Ovary (tissue), 9 donors: ENCODE data around the gene PI4KA. TPM values are rescaled to one million over a fixed set of nuclear protein-coding genes. Genes with fewer than 3 reads are reported as not detected.
"Not testable (repeated sequence)": the region's sequence is repeated elsewhere in the genome, so short reads cannot be mapped to it uniquely, and the experiment has no call there.

Source experiments
- DNase-seq, 5 donors: peaks; one replicate each; pipeline ENCODE4 v3.0.0-alpha.2; 2019 to 2020
- H3K27ac ChIP-seq, 2 donors: fragments of 200-600 bp; one replicate each; pipeline versions ENCODE4 v1.5.1 to v1.8.0; 2019 to 2022
- H3K27me3 ChIP-seq: fragments of 200-600 bp; one replicate; pipeline ENCODE4 v1.8.0; 2022
- H3K36me3 ChIP-seq: fragments of 200-600 bp; sonication (generic); one replicate; pipeline ENCODE4 v1.5.1; 2019
- H3K4me1 ChIP-seq: one replicate; pipeline ENCODE4 v1.8.1; 2013; ENCODE audit warnings: mild to moderate bottlenecking, moderate library complexity; ENCODE audit not compliant: insufficient read depth
- H3K4me3 ChIP-seq: fragments of 200-600 bp; sonication (generic); one replicate; pipeline ENCODE4 v1.5.1; 2017
- H3K9me3 ChIP-seq, 2 donors: fragments of 200-600 bp in 1 of 2; sonication (generic) in 1 of 2; one replicate each; pipeline versions ENCODE4 v1.5.1 to v1.8.1; 2013 to 2019; ENCODE audit warnings: mild to moderate bottlenecking in 1 of 2, moderate library complexity in 1 of 2
- POLR2A ChIP-seq: fragments of 450-650 bp; IDR thresholded peaks from one replicate; pipeline ENCODE4 v1.6.1; 2017; ENCODE audit warnings: antibody characterized with exemption, mild to moderate bottlenecking, moderate library complexity
- WGBS, 3 donors: extraction: QIAGEN DNeasy Blood & Tissue Kit in 1 of 3; methylation state at CpG; one replicate each; pipeline versions ENCODE4 v1.1.5 to v1.1.7; 2013 to 2017; 5-methylcytosine and 5-hydroxymethylcytosine counted together
- intact Hi-C, 4 donors: fragments of 100-400 bp; cut with DNase I; formaldehyde crosslinking; loops; one replicate each; pipeline versions ENCODE4 v1.11.0 to v1.15.1; 2022 to 2023
- polyA plus RNA-seq, 2 donors: library from polyadenylated mRNA; stranded (reverse); fragments of 200-250 nt in 1 of 2; fragments of 350-450 nt in 1 of 2; fragmentation: Illumina TruSeq in 1 of 2; extraction: RNeasy Lipid Tissue Mini Kit (QIAGEN cat#74804) in 1 of 2; gene quantifications; one replicate each; pipeline ENCODE4 v1.2.3, GENCODE V29; 2013 to 2014
- total RNA-seq, 7 donors: library from RNA; depleted of rRNA in 2 of 7; stranded (reverse); fragments of >200 nt in 2 of 7; fragmentation: NEBNext Ultra II Directional in 3 of 7; extraction: Animal tissue kit (Norgen Biotek cat#: 25700) in 3 of 7; gene quantifications; one replicate each; pipeline versions ENCODE4 v1.1.0 to v1.2.4, GENCODE V29; 2016 to 2023
- donor health status: DM: no; HTN: no; CAD: no; lungs with moderate emphysema.
- donor health status: DM: no; HTN: no; CAD: no.
- donor health status: Bipolar disorder and iron deficiency.
- donor health status: DM: yes; HTN: yes; CAD: no.
- donor health status: DM: no; HTN: no; CAD: no.
- donor health status: DM: yes; HTN: yes; CAD: no.

Gene PI4KA
- total and polyA plus RNA-seq, 9 donors, result 30.6 to 97.6 (median 62.7) TPM

DNA sequence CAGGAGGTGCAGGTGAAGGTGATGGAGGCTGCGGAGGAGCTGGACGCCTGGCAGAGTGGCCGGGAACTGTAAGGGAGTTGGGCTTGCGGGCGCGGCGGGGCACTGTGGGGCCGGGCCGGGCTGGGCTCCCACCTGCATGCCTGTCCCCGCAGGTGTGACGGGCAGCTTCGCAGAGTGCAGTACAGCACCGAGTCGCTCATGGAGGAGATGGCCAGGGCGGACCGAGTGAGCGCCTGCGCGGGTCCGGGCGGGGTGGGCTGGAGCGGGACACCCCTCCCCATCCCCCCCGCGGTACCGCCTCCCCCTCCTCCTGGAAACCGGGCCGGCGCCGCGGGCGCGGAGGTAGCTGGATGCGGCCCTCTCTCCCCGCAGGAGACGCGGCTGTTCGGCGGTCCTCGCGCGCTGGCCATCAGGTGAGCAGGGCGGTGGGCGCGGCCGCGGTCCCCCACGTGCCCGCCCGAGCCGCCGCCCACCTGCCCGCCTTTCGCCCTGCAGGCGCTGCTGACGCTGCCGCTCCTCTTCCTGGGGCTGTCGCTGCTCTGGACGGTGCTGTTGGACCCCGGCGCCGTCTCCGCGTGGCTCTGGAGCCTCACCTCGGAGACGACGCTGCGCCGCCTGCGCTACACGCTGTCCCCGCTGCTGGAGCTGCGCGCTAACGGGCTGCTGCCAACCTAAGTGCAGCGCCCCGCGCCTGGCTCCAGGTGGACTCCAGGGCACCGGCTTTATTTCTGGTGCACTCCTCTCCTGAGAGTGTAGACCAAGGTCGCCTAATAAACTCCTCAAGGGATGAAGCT, 154.6 kb downstream of the PI4KA start:
- H3K9me3 ChIP-seq, H3K27me3 ChIP-seq, H3K4me1 ChIP-seq, H3K27ac ChIP-seq, H3K36me3 ChIP-seq: not testable (repeated sequence)
- intact Hi-C loops, result loop anchor here in 1 of 4 donors (10.0 kb wide), 1 partner anchor 209 kb away; the partner anchor contains the start of gene KLHL22
- WGBS, 3 donors, result 1 to 3% (median 1%) methylated on average over 35 to 55 of the region's 79 CpGs
- peak in 4 of 5 donors; percentile 26 to 59 (median 48) for DNase-seq
- H3K4me3 ChIP-seq, result peak overlapping the region; percentile 6

DNA sequence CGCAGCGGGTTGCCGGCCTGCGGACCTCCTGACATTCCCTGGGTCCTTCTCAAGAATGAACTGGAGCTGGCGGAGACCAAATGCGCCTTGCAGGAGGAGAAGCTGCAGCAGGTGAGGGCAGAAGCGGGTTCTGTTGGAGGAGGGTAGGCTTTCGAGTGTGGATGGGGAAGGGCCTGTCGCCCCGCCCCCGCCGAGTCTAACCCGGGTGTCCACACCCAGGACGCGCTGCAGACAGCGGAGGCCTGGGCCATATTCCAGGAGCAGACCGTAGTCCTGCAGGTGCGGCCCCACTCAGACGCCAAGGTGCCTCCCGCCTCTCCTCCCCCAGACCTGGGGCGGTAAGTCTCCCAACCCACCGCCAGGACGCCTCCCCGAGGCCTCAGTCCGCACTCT, 155.2 kb downstream of the PI4KA start:
- H3K4me3 ChIP-seq, result peak overlapping the region; percentile 27
- intact Hi-C loops, result loop anchor here in 1 of 4 donors (10.0 kb wide), 1 partner anchor 209 kb away; the partner anchor contains the start of gene KLHL22
- H3K27ac ChIP-seq, H3K4me1 ChIP-seq, H3K36me3 ChIP-seq, DNase-seq, H3K9me3 ChIP-seq, H3K27me3 ChIP-seq: not testable (repeated sequence)
- 0% methylated on average over 10 of the region's 25 CpGs; no CpG with 5 or more reads in 2 of the 3 donors for WGBS, 3 donors

DNA sequence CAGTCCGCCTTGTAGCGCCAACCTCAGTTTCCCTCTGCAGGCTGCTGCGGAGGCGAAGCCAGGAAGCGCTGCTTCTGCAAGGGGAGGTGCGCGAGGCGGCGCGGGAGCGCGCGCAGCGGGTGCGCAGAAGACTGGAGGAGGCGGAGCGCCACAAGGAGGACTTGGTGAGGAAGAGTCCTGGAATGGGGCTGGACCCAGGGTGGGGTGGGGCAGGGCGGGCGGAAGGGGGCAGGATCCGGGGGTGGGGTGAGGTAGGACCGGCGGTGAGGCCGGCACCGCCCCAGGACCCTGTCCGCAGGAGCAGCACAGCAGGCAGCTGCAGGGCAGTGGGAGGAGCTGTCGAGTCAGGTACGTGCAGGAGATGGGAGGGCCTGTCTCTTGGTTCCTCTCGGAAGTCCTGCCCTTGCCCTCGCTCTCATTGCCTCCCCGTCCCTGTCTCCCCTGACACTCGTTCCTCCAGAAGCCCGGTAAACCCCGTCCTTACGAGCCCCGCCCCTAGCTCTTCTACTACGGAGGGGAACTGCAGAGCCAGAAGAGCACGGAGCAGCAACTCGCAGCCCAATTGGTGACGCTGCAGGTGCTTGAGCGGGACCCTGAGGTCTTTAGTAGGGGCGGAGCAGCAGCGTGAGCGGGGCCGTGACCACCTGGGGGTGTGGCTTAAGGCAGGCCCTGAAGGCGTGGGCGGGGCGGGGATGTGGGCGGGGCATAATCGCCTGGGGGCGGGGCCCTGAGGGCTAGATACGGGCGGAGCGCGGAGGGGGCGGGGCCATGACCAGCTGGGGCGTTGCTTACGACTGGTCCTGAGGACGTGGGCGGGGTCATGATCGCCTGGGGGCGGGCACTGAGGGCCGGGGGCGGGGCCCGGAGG, 155.8 kb downstream of the PI4KA start:
- not testable (repeated sequence) for H3K9me3 ChIP-seq, H3K4me1 ChIP-seq, H3K27me3 ChIP-seq, H3K36me3 ChIP-seq
- DNase-seq, result peak; percentile 97 to 99 (median 98)
- WGBS, 3 donors, result 0 to 1% (median 1%) methylated on average over 20 to 59 of the region's 64 CpGs
- Histone ChIP-seq H3K27ac (peak overlapping the region in 1 of 2 donors; percentile 81), H3K4me3 (peak overlapping the region; percentile 62)
- intact Hi-C loops, result loop anchor here in 1 of 4 donors (10.0 kb wide), 1 partner anchor 208 kb away; the partner anchor contains the start of gene KLHL22
- TF ChIP-seq POLR2A, result peak; percentile 31

DNA sequence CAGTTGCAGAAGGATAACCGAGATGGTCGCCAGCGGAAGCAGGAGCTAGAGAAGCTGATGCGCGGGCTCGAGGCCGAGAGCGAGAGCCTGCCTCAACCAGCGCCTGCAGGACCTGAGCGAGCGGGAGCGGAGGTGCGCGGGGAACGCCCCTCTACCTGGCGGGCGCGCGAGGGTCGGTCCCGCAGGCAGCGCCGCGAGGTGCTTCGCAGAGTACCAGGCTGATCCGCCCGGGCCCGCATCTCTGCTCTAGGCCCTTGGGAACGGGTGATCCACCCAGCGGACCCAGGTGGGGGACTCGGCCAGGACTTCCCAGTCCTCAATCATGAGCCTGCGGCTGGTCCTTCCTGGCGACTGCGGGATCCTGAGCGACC, 156.5 kb downstream of the PI4KA start:
- Histone ChIP-seq H3K4me3 (peak overlapping the region; percentile 62), H3K27ac (peak overlapping the region in 1 of 2 donors; percentile 81)
- DNase-seq, H3K36me3 ChIP-seq, H3K27me3 ChIP-seq, H3K9me3 ChIP-seq, H3K4me1 ChIP-seq: not testable (repeated sequence)
- 0% methylated on average over 10 to 19 of the region's 35 CpGs; no CpG with 5 or more reads in 1 of the 3 donors for WGBS, 3 donors
- intact Hi-C loops, result loop anchor here in 1 of 4 donors (10.0 kb wide), 1 partner anchor 207 kb away; the partner anchor contains the start of gene KLHL22

DNA sequence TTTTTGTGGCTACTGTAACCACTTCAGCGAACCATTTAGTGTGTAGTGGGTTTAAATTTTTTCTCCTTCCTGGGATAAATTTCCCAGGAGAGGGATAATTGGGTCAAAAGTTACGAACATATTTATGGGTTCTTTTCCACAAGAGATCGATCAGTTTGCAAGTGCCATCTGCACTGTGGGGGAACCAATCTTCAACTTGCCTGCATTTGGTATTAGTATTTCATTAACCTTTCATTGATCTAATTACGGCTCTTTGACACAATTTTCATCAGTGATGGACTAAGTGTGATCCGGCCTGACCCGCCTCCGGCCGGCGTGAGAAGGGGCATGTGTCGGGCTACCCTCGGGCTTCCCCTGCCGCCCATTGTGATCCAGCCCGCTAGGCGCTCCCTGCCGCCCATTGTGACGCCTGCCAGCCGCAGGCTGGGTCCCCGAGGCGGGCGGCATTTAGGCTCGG, 156.9 kb downstream of the PI4KA start:
- intact Hi-C loops, result loop anchor here in 1 of 4 donors (10.0 kb wide), 1 partner anchor 207 kb away; the partner anchor contains the start of gene KLHL22
- not testable (repeated sequence) for H3K9me3 ChIP-seq
- 21 to 31% (median 21%) methylated on average over 12 to 17 of the region's 21 CpGs for WGBS, 3 donors

DNA sequence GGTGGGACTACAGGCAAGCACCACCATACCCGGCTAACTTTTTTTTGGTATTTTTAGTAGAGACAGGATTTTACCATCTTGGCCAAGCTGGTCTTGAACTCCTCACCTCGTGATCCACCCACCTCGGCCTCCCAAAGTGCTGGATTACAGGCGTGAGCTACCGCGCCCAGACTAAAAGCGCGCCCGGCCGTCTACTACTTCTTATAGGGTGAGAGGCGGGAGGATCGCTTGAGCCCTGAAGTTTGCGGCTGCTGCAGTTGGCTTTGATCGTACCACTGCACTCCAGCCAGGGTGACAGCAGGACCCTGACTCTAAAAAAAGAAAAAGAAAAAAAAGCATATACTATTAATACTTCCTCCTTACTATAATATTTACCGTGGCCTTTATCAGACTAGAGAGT, 158.3 kb downstream of the PI4KA start:
- not testable (repeated sequence) for H3K27me3 ChIP-seq, H3K4me3 ChIP-seq, H3K27ac ChIP-seq, H3K36me3 ChIP-seq, H3K9me3 ChIP-seq, DNase-seq, H3K4me1 ChIP-seq
- 87 to 90% (median 90%) methylated on average over 15 of the region's 15 CpGs for WGBS, 3 donors
- intact Hi-C loops, result loop anchor here in 1 of 4 donors (10.0 kb wide), 1 partner anchor 206 kb away; the partner anchor contains the start of gene KLHL22

More for the DNA sequence above, 156.9 kb downstream of the PI4KA start:
- not testable (repeated sequence) for H3K36me3 ChIP-seq, DNase-seq, H3K4me1 ChIP-seq, H3K27me3 ChIP-seq
- H3K4me3 ChIP-seq, result peak overlapping the region; percentile 62
- peak overlapping the region in 1 of 2 donors; percentile 81 for H3K27ac ChIP-seq

DNA sequence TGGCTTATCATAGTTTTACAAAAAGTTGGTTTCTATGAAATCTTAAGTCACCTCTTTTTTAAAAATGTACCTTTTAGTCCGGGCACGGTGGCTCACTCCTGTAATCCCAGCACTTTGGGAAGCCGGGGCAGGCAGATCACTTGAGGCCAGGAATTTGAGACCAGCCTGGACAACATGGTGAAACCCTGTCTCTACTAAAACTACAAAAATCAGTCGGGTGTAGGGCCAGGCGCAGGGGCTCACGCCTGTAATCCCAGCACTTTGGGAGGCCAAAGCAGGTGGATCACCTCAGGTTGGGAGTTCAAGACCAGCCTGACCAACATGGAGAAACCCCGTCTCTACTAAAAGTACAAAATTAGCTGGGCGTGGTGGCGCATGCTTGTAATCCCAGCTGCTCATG, 158.8 kb downstream of the PI4KA start:
- not testable (repeated sequence) for H3K27ac ChIP-seq, H3K4me3 ChIP-seq, H3K36me3 ChIP-seq, DNase-seq, H3K27me3 ChIP-seq, H3K4me1 ChIP-seq, H3K9me3 ChIP-seq
- intact Hi-C loops, result loop anchor here in 1 of 4 donors (10.0 kb wide), 2 partner anchors 205 to 285 kb away; partner anchors contain the start of gene KLHL22
- WGBS, 3 donors, result 51 to 64% (median 54%) methylated on average over 9 of the region's 9 CpGs
